ENCODE results near the gene SAE1.
A peak's percentile ranks its signal among the peaks of the same experiment; 100 is the strongest.
"Not testable (repeated sequence)": the region's sequence is repeated elsewhere in the genome, so short reads cannot be mapped to it uniquely, and the experiment has no call there.

Gene SAE1

DNA sequence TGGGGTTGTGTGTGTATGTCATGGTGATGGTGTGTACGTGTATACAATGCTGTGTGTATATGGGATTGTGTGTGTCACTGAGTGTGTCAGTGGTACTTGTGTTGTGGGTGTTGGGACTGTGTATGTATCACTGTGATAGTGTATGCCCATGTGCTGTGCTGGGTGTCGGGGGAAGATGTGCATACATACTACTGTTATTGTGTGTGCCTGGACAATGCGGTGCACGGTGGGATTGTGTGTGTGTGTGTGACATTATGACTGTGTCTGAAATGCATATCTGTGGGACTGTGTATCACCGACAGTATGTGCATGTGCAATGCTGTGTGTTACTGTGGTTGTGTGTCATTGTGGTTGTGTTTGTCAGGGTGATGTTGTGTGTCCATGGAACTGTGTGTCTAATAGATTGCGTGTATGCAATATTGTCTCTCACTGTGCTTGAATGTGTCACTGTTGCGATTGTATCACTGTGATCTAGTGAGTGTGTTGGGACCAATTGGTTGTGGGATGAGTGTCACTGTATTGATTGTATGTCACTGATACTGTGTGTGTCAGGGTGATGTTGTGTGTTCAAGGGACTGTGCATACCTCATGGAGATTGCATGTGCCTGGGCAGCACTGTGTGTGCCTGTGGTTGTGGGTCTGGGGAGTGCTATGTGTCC is 111.4 kb downstream of the SAE1 start:
- H3K4me3 ChIP-seq (ENCODE audit: control insufficient read depth, low read depth, low read length), result no peak overlapping the region
- TF ChIP-seq, protein P1, sequence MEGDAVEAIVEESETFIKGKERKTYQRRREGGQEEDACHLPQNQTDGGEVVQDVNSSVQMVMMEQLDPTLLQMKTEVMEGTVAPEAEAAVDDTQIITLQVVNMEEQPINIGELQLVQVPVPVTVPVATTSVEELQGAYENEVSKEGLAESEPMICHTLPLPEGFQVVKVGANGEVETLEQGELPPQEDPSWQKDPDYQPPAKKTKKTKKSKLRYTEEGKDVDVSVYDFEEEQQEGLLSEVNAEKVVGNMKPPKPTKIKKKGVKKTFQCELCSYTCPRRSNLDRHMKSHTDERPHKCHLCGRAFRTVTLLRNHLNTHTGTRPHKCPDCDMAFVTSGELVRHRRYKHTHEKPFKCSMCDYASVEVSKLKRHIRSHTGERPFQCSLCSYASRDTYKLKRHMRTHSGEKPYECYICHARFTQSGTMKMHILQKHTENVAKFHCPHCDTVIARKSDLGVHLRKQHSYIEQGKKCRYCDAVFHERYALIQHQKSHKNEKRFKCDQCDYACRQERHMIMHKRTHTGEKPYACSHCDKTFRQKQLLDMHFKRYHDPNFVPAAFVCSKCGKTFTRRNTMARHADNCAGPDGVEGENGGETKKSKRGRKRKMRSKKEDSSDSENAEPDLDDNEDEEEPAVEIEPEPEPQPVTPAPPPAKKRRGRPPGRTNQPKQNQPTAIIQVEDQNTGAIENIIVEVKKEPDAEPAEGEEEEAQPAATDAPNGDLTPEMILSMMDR (IDR thresholded peaks at IDR 0.05; ENCODE audit: control insufficient read depth, insufficient read depth, low read depth, low read length, missing control alignments), result no peak
- DNase-seq (ENCODE audit: low read depth), result no peak

DNA sequence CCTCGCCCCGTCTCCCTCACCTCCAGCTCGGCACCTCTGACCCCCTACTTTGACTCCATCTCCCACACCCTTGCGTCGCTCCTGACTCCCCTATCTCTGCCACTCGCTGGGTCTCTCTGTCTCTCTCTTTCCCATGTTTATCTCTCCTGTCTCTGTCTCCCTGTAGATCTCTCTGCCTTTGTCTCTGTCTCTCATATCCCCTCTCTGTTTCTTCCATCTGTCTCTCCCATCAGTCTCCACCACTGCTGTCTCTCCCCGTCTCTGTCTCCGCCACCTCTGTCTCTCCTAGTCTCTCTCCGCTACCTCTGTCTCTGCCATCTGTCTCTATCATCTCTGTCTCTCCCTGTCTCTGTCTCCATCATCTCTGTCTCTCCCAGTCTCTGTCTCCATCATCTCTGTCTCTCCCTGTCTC is 112.7 kb downstream of the SAE1 start:
- TF ChIP-seq, protein P1 (IDR thresholded peaks at IDR 0.05; ENCODE audit: control insufficient read depth, insufficient read depth, low read depth, low read length, missing control alignments), result no peak
- no peak for DNase-seq (ENCODE audit: low read depth)
- peak overlapping the region; percentile 39 for H3K4me3 ChIP-seq (ENCODE audit: control insufficient read depth, low read depth, low read length)

DNA sequence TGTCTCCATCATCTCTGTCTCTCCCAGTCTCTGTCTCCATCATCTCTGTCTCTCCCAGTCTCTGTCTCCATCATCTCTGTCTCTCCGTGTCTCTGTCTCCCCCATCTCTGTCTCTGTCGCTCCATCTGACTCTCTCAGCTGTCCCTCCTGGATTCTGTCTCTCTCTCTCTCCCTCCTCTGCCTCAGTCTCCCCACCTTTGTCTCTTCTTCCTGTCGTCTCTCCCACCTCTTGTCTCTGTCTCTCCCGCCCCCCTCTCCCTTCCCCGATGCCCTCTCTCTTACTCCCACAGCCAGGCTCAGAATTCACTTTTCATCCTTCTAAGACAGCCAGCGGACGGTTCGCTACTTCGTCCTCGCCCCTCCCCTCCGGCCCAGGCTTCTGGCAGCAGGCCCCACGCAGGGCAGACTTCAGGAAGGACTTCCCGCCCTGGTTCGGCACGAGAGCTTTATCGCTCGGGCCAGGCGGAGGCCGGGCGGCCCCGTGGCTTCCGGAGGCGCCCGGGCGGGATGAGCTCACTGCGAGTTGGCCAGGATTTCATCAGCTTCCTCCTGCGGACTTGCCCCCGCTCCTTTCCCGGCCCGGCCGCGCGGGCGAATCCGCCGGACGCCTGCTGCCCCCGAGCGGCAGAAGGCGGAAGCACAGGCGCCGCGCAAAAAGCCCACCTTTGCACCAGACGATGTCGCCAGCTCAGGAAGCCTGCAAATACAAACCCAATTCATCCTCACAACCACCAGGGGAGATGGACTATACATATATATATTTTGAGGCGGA is 113.3 kb downstream of the SAE1 start:
- peak overlapping the region; percentile 39 for H3K4me3 ChIP-seq (ENCODE audit: control insufficient read depth, low read depth, low read length)
- DNase-seq (ENCODE audit: low read depth), result peak; percentile 89
- TF ChIP-seq, protein P1 (IDR thresholded peaks at IDR 0.05; ENCODE audit: control insufficient read depth, insufficient read depth, low read depth, low read length, missing control alignments), result peak; percentile 87

DNA sequence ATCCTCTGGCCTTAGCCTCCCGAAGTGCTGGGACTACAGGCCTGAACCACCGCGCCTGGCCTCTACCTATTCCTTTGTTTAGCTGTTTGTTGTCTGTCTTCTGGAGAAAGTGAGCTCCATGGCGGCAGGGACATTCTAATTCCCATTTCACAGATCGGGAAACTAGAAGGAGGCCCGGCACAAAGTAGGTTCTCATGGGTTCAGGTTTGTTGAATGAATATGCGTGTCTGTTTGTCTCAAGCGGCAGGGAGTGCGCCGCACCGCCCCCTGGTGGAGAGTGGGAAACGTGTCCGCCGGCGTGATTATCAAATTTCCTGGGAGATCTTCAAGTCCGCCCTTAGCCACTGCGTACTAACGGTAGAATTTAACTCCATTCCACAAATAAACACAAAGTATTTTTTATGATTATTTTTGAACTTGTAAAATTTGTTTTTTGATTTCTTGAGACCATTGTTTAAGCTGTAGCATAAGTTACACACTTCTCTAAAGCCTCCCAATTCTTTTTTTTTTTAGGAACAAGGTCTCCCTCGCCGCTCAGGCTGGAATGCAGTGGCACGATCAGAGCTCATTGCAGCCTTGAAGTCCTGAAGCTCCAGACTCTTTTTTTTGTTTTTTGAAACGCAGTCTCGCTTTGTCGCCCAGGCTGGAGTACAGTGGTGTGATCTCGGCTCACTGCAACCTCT is 116.8 kb downstream of the SAE1 start:
- no peak overlapping the region for H3K4me3 ChIP-seq (ENCODE audit: control insufficient read depth, low read depth, low read length)
- TF ChIP-seq, protein P1 (IDR thresholded peaks at IDR 0.05; ENCODE audit: control insufficient read depth, insufficient read depth, low read depth, low read length, missing control alignments), result peak; percentile 91
- DNase-seq (ENCODE audit: low read depth), result no peak

DNA sequence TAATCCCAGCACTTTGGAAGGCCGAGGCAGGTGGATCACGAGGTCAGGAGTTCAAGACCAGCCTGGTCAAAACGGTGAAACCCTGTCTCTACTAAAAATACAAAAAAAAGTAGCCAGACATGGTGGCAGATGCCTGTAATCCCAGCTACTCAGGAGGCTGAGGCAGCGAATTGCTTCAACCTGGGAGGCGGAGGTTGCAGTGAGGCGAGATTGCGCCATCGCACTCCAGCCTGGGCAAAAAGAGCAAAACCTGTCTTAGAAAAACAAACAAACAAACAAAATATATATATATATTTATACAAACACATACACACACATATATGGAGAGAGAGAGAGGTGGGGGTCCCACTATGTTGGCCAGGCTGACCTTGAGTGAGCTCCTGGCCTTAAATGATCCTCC is 122.4 kb downstream of the SAE1 start:
- H3K4me3 ChIP-seq (ENCODE audit: control insufficient read depth, low read depth, low read length); DNase-seq (ENCODE audit: low read depth): not testable (repeated sequence)

DNA sequence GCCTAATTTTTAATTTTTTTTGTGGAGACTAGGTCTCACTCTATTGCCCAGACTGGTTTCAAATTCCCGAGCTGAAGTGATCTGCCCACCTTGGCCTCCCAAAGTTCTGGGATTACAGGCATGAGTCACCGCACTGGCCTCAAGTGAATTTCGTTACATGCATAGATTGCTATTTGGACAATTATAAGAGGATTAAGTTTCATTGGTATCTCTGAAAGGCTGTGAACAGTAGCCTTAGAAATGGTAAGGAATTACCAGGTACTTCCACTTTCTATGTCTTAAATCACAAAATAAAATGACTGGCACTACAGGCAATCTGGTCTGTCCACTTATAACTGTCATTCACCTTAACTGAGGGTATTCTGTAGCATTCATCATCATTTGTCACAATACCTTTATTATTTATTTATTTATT is 122.8 kb downstream of the SAE1 start:
- no peak for DNase-seq (ENCODE audit: low read depth)
- H3K4me3 ChIP-seq (ENCODE audit: control insufficient read depth, low read depth, low read length), result no peak overlapping the region
- TF ChIP-seq, protein P1 (IDR thresholded peaks at IDR 0.05; ENCODE audit: control insufficient read depth, insufficient read depth, low read depth, low read length, missing control alignments), result no peak

DNA sequence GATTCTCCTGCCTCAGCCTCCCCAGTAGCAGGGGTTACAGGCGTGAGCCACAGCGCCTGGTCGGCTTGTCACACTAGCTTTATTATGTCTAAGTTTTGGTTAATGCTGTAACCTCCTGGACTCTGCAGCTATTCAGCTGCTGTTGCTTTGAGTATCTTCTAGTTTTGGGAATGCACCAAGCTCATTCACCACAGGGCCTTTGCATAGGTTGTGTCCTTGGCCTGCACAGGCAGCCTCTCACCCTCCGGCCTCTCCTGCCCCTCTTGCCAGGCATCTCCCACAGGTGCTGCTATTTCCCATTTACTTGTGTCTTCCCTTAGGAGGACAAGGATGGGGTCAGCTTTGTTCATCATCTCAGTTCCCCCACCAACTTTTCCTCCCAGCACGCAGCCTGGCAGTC is 123.3 kb downstream of the SAE1 start:
- DNase-seq (ENCODE audit: low read depth), result no peak
- H3K4me3 ChIP-seq (ENCODE audit: control insufficient read depth, low read depth, low read length), result no peak overlapping the region
- TF ChIP-seq, protein P1 (IDR thresholded peaks at IDR 0.05; ENCODE audit: control insufficient read depth, insufficient read depth, low read depth, low read length, missing control alignments), result no peak

All from AG09309 (cell line).